Thoracic aorta (tissue), 2 donors: ENCODE results near the gene YPEL4. TPM values are rescaled to one million over a fixed set of nuclear protein-coding genes. Genes with fewer than 3 reads are reported as not detected.

Experiments used
- ATAC-seq: fragments of 150-250 bp; one replicate; pipeline ENCODE4 v1.8.0; 2017; ENCODE audit warnings: low read depth; ENCODE audit not compliant: insufficient number of reproducible peaks, low FRiP score
- DNase-seq: peaks from one replicate; pipeline ENCODE4 v3.0.0-alpha.2; 2020; ENCODE audit warnings: low spot score
- H3K27ac ChIP-seq, 2 donors: fragments of 200-600 bp; sonication (generic); 1 replicate in 1 of 2; 2 replicates in 1 of 2; pipeline ENCODE4 v1.5.1; 2016; ENCODE audit warnings: mild to moderate bottlenecking in 2 of 2, moderate library complexity in 2 of 2
- H3K27me3 ChIP-seq: fragments of 200-600 bp; sonication (generic); replicated peaks from 2 replicates; pipeline ENCODE4 v1.6.0; 2016; ENCODE audit warnings: mild to moderate bottlenecking; ENCODE audit not compliant: insufficient read depth
- H3K36me3 ChIP-seq: fragments of 200-600 bp; sonication (generic); one replicate; pipeline ENCODE4 v1.5.1; 2016
- H3K4me1 ChIP-seq, 2 donors: fragments of 200-600 bp; sonication (generic); 1 replicate in 1 of 2; 2 replicates in 1 of 2; pipeline versions ENCODE4 v1.5.1 to v1.6.0; 2016; ENCODE audit warnings: low read depth in 2 of 2, mild to moderate bottlenecking in 1 of 2; ENCODE audit not compliant: control insufficient read depth in 1 of 2
- H3K4me3 ChIP-seq: fragments of 200-600 bp; sonication (generic); 2 replicates; pipeline ENCODE4 v1.5.1; 2016; ENCODE audit warnings: mild to moderate bottlenecking
- H3K9me3 ChIP-seq: fragments of 200-600 bp; sonication (generic); 2 replicates; pipeline ENCODE4 v1.5.1; 2016
- CTCF ChIP-seq: fragments of 200-600 bp; sonication (generic); IDR thresholded peaks from one replicate; pipeline ENCODE4 v1.5.1; 2019; ENCODE audit warnings: antibody characterized with exemption
- total RNA-seq, 2 donors: library from RNA; depleted of rRNA; stranded (reverse); fragments of >200 nt; gene quantifications; one replicate each; pipeline versions ENCODE4 v1.1.0 to v1.2.3, GENCODE V29; 2016

The YPEL4 gene
- total RNA-seq, 2 donors from 2014 or later = 1.1 to 1.2 TPM

GRCh38 chr11:57646799-57647303 is 2.9 kb downstream of the YPEL4 start:
- Histone ChIP-seq H3K27me3 (no peaks in the 10 kb centered on the region), H3K27ac (no peak overlapping the region)

GRCh38 chr11:57646194-57646798 is 3.4 kb downstream of the YPEL4 start:
- DNase-seq (no peak), ATAC-seq (no peak)
- Histone ChIP-seq H3K27me3 (no peaks in the 10 kb centered on the region), H3K4me3 (no peak overlapping the region), H3K27ac (no peak overlapping the region), H3K9me3 (no peaks in the 10 kb centered on the region), H3K4me1 (peaks cover 19 to 57% of the 10 kb centered on the region in 2 donors), H3K36me3 (no peaks in the 10 kb centered on the region)
- no peak for TF ChIP-seq CTCF

More at GRCh38 chr11:57646799-57647303, 2.9 kb downstream of the YPEL4 start:
- Histone ChIP-seq H3K9me3 (no peaks in the 10 kb centered on the region), H3K4me1 (peaks cover 19 to 57% of the 10 kb centered on the region in 2 donors), H3K4me3 (no peak overlapping the region), H3K36me3 (no peaks in the 10 kb centered on the region)
- TF ChIP-seq CTCF = no peak
- DNase-seq (no peak), ATAC-seq (no peak)

GRCh38 chr11:57645689-57646085 is 4.0 kb downstream of the YPEL4 start:
- H3K4me1 ChIP-seq = peaks cover 19 to 59% of the 10 kb centered on the region in 2 donors
- no peaks in the 10 kb centered on the region for H3K36me3 ChIP-seq
- H3K4me3 ChIP-seq = no peak overlapping the region
- no peak overlapping the region for H3K27ac ChIP-seq
- H3K27me3 ChIP-seq = no peaks in the 10 kb centered on the region
- ATAC-seq (no peak), DNase-seq (no peak)
- TF ChIP-seq CTCF = no peak
- no peaks in the 10 kb centered on the region for H3K9me3 ChIP-seq

GRCh38 chr11:57644748-57645688 is 4.7 kb downstream of the YPEL4 start:
- Histone ChIP-seq H3K9me3 (no peaks in the 10 kb centered on the region), H3K27ac (peak overlapping the region in 1 of 2 donors; percentile 13), H3K4me1 (peaks cover 19 to 60% of the 10 kb centered on the region in 2 donors), H3K36me3 (no peaks in the 10 kb centered on the region), H3K4me3 (peak overlapping the region; percentile 34), H3K27me3 (no peaks in the 10 kb centered on the region)
- peak; percentile 94 for TF ChIP-seq CTCF
- DNase-seq = peak; percentile 71
- ATAC-seq = no peak

- no peak for ATAC-seq
- H3K9me3 ChIP-seq = no peaks in the 10 kb centered on the region
- peaks cover 28 to 63% of the 10 kb centered on the region in 2 donors for H3K4me1 ChIP-seq
- no peaks in the 10 kb centered on the region for H3K27me3 ChIP-seq
- no peak overlapping the region for H3K4me3 ChIP-seq
- no peak for DNase-seq
- no peak overlapping the region for H3K27ac ChIP-seq
- H3K36me3 ChIP-seq = no peaks in the 10 kb centered on the region
- no peak for TF ChIP-seq CTCF
These were observed 5.9 kb downstream of the YPEL4 start for GRCh38 chr11:57643802-57644201.
